GM12878 (cell line): ENCODE measurements around the gene ARL5A. TPM values are rescaled to one million over a fixed set of nuclear protein-coding genes. Genes with fewer than 3 reads are reported as not detected.

Experiments
- CBX3 ChIP-seq: fragments of 200-600 bp; sonication (generic); IDR thresholded peaks from 2 replicates; pipeline ENCODE4 v1.6.1; 2016; ENCODE audit warnings: low read depth, borderline replicate concordance
- EGR1 ChIP-seq, 2 experiments: IDR thresholded peaks; 1 replicate in 1 of 2; 2 replicates in 1 of 2; pipeline ENCODE4 v1.6.1; 2011 to 2012; ENCODE audit warnings: low read depth in 2 of 2, low read length in 2 of 2, borderline replicate concordance in 1 of 2, mild to moderate bottlenecking in 1 of 2, moderate library complexity in 1 of 2
- MTA3 ChIP-seq: IDR thresholded peaks from 2 replicates; pipeline ENCODE4 v1.6.1; 2012; ENCODE audit warnings: low read length, inconsistent platforms, borderline replicate concordance
- PAX5 ChIP-seq: IDR thresholded peaks from 2 replicates; pipeline ENCODE4 v1.6.1; 2011; ENCODE audit warnings: low read depth, low read length, borderline replicate concordance
- RAD21 ChIP-seq: IDR thresholded peaks from 2 replicates; pipeline ENCODE4 v1.6.1; 2011; ENCODE audit warnings: mild to moderate bottlenecking, low read depth, low read length, moderate library complexity; ENCODE audit not compliant: insufficient read depth
- SMC3 ChIP-seq: IDR thresholded peaks from 2 replicates; pipeline ENCODE4 v1.6.1; 2011; ENCODE audit warnings: low read length, improper control_type of control experiment, borderline replicate concordance
- ZNF217 ChIP-seq: fragments of 450-650 bp; IDR thresholded peaks from 2 replicates; pipeline ENCODE4 v1.6.1; 2017; ENCODE audit warnings: antibody characterized with exemption, mild to moderate bottlenecking
- polyA plus RNA-seq, 11 experiments: library from polyadenylated mRNA; depleted of rRNA in 4 of 11; unstranded in 6 of 11; stranded (reverse) in 5 of 11; fragments of >200 nt; fragmentation: Nextera tagmentation in 4 of 11; fragmentation: Illumina TruSeq in 1 of 11; extraction: Ambion mirVana in 4 of 11; extraction: Trizol in 1 of 11; gene quantifications; 1 replicate in 1 of 11; 2 replicates in 10 of 11; pipeline versions ENCODE4 v1.2.1 to v1.2.3, GENCODE V29; 2011 to 2016; ENCODE audit warnings: inconsistent platforms in 2 of 11, missing spikeins in 2 of 11, low read depth in 1 of 11
- total RNA-seq, 4 experiments: library from RNA; depleted of rRNA in 3 of 4; stranded (reverse); fragments of >200 nt in 3 of 4; fragmentation: Illumina TruSeq in 1 of 4; extraction: Trizol in 1 of 4; gene quantifications; 2 replicates each; pipeline versions ENCODE4 v1.2.1 to v1.2.3, GENCODE V29; 2013 to 2021
- TF ChIP-seq, protein P1 (sequence below): fragments of 450-650 bp; IDR thresholded peaks from 2 replicates; pipeline ENCODE4 v1.6.1; 2017; ENCODE audit warnings: antibody characterized with exemption, mild to moderate bottlenecking, moderate library complexity
- TF ChIP-seq, protein P2 (sequence below): IDR thresholded peaks from 2 replicates; pipeline ENCODE4 v1.6.1; 2012; ENCODE audit warnings: low read length, inconsistent platforms
- TF ChIP-seq, protein P3 (sequence below): fragments of 450-650 bp; IDR thresholded peaks from 2 replicates; pipeline ENCODE4 v1.6.1; 2018; ENCODE audit warnings: mild to moderate bottlenecking, low read depth, moderate library complexity; ENCODE audit not compliant: partially characterized antibody
- TF ChIP-seq, protein P4 (sequence below): IDR thresholded peaks from 2 replicates; pipeline ENCODE4 v1.6.1; 2011; ENCODE audit warnings: borderline replicate concordance, low read depth, mild to moderate bottlenecking, moderate library complexity, low read length; ENCODE audit not compliant: insufficient read depth, poor library complexity, severe bottlenecking
- TF ChIP-seq, protein P5 (sequence below): fragments of 450-650 bp; IDR thresholded peaks from 2 replicates; pipeline ENCODE4 v1.6.1; 2016; ENCODE audit warnings: mild to moderate bottlenecking, moderate library complexity, borderline replicate concordance

The ARL5A gene
- total and polyA plus RNA-seq, 10 of the 15 experiments (the other 5 are each of a cell fraction or from before 2014, with no cell fraction given): 9.4 to 52.9 (median 32.0) TPM

DNA sequence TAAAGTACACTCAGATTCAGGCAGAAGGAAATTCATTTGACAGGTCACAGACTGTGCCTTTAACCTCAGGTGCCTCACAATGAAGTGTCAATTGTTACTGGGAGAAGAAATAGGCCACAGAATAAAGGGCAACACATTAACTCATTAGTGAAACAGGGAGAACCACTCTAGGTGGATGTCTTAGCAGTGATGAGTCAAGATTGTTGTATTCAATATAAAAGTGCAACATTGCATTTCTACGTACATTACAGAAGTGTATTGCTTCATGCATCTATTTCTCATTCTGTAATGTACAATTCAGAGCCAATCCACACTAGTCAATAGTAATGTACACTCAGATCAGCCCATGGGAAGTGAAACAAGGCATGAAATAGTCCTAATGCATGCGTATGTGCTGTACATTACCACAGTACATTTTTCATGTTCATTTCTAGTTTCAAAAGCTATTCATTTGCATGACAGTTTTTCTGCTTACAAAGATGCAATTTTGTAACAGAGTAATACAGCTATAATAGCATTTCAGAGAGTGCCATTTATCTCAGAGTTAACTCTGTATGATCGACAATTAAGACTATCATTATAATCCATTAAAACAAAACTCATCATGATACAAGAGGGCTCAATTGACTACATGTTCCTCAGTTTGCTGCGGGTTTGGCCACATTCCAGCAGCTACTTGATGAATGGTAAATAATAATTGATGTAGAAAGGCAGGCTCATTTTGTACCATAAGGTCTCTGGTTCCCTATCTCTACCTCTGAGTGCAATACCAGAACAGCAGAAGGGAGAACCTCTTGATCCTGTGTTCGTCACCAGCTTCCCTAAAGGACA, 12.2 kb upstream of the ARL5A start (continued):
- TF ChIP-seq, protein P1, sequence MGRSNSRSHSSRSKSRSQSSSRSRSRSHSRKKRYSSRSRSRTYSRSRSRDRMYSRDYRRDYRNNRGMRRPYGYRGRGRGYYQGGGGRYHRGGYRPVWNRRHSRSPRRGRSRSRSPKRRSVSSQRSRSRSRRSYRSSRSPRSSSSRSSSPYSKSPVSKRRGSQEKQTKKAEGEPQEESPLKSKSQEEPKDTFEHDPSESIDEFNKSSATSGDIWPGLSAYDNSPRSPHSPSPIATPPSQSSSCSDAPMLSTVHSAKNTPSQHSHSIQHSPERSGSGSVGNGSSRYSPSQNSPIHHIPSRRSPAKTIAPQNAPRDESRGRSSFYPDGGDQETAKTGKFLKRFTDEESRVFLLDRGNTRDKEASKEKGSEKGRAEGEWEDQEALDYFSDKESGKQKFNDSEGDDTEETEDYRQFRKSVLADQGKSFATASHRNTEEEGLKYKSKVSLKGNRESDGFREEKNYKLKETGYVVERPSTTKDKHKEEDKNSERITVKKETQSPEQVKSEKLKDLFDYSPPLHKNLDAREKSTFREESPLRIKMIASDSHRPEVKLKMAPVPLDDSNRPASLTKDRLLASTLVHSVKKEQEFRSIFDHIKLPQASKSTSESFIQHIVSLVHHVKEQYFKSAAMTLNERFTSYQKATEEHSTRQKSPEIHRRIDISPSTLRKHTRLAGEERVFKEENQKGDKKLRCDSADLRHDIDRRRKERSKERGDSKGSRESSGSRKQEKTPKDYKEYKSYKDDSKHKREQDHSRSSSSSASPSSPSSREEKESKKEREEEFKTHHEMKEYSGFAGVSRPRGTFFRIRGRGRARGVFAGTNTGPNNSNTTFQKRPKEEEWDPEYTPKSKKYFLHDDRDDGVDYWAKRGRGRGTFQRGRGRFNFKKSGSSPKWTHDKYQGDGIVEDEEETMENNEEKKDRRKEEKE: no peak
- TF ChIP-seq CBX3 (no peak), EGR1 (IDR thresholded peaks at IDR 0.05; ENCODE audit: borderline replicate concordance in 1 of 2, low read depth in 2 of 2, low read length in 2 of 2) (no peak), RAD21 (no peak), ZNF217 (peak; percentile 76; the same call in 1 of the 2 replicates), PAX5 (peak; percentile 76; the same call in 1 of the 2 replicates), SMC3 (no peak), MTA3 (peak; percentile 71; the same call in 1 of the 2 replicates)
- TF ChIP-seq, protein P2, sequence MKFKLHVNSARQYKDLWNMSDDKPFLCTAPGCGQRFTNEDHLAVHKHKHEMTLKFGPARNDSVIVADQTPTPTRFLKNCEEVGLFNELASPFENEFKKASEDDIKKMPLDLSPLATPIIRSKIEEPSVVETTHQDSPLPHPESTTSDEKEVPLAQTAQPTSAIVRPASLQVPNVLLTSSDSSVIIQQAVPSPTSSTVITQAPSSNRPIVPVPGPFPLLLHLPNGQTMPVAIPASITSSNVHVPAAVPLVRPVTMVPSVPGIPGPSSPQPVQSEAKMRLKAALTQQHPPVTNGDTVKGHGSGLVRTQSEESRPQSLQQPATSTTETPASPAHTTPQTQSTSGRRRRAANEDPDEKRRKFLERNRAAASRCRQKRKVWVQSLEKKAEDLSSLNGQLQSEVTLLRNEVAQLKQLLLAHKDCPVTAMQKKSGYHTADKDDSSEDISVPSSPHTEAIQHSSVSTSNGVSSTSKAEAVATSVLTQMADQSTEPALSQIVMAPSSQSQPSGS: peak; percentile 77; the same call in 1 of the 2 replicates
- TF ChIP-seq, protein P3, sequence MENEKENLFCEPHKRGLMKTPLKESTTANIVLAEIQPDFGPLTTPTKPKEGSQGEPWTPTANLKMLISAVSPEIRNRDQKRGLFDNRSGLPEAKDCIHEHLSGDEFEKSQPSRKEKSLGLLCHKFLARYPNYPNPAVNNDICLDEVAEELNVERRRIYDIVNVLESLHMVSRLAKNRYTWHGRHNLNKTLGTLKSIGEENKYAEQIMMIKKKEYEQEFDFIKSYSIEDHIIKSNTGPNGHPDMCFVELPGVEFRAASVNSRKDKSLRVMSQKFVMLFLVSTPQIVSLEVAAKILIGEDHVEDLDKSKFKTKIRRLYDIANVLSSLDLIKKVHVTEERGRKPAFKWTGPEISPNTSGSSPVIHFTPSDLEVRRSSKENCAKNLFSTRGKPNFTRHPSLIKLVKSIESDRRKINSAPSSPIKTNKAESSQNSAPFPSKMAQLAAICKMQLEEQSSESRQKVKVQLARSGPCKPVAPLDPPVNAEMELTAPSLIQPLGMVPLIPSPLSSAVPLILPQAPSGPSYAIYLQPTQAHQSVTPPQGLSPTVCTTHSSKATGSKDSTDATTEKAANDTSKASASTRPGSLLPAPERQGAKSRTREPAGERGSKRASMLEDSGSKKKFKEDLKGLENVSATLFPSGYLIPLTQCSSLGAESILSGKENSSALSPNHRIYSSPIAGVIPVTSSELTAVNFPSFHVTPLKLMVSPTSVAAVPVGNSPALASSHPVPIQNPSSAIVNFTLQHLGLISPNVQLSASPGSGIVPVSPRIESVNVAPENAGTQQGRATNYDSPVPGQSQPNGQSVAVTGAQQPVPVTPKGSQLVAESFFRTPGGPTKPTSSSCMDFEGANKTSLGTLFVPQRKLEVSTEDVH: no peak
- TF ChIP-seq, protein P4, sequence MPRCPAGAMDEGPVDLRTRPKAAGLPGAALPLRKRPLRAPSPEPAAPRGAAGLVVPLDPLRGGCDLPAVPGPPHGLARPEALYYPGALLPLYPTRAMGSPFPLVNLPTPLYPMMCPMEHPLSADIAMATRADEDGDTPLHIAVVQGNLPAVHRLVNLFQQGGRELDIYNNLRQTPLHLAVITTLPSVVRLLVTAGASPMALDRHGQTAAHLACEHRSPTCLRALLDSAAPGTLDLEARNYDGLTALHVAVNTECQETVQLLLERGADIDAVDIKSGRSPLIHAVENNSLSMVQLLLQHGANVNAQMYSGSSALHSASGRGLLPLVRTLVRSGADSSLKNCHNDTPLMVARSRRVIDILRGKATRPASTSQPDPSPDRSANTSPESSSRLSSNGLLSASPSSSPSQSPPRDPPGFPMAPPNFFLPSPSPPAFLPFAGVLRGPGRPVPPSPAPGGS: no peak
- TF ChIP-seq, protein P5, sequence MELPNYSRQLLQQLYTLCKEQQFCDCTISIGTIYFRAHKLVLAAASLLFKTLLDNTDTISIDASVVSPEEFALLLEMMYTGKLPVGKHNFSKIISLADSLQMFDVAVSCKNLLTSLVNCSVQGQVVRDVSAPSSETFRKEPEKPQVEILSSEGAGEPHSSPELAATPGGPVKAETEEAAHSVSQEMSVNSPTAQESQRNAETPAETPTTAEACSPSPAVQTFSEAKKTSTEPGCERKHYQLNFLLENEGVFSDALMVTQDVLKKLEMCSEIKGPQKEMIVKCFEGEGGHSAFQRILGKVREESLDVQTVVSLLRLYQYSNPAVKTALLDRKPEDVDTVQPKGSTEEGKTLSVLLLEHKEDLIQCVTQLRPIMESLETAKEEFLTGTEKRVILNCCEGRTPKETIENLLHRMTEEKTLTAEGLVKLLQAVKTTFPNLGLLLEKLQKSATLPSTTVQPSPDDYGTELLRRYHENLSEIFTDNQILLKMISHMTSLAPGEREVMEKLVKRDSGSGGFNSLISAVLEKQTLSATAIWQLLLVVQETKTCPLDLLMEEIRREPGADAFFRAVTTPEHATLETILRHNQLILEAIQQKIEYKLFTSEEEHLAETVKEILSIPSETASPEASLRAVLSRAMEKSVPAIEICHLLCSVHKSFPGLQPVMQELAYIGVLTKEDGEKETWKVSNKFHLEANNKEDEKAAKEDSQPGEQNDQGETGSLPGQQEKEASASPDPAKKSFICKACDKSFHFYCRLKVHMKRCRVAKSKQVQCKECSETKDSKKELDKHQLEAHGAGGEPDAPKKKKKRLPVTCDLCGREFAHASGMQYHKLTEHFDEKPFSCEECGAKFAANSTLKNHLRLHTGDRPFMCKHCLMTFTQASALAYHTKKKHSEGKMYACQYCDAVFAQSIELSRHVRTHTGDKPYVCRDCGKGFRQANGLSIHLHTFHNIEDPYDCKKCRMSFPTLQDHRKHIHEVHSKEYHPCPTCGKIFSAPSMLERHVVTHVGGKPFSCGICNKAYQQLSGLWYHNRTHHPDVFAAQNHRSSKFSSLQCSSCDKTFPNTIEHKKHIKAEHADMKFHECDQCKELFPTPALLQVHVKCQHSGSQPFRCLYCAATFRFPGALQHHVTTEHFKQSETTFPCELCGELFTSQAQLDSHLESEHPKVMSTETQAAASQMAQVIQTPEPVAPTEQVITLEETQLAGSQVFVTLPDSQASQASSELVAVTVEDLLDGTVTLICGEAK: no peak
